WTC11 (cell line): Measurements from ENCODE around the gene GJB2. TPM values are rescaled to one million over a fixed set of nuclear protein-coding genes. Genes with fewer than 3 reads are reported as not detected.

ENCODE experiments used
- ATAC-seq: fragments of 200-7000 bp; cut with Tn5 transposase; 2 replicates; pipeline ENCODE4 v1.10.0; 2021; ENCODE audit warnings: mild to moderate bottlenecking, moderate library complexity
- CTCF ChIA-PET: fragments of 300-600 bp; sonication (Branson Sonifier 250); formaldehyde crosslinking; loops from one replicate; lab custom pipeline; 2021; ENCODE audit warnings: antibody characterized with exemption; lab: Charles Lee
- POLR2A ChIA-PET: fragments of 350-600 bp; sonication (Branson Sonifier 250); formaldehyde crosslinking; loops from one replicate; lab custom pipeline; 2021; ENCODE audit warnings: antibody characterized with exemption; lab: Charles Lee
- DNase-seq: peaks from one replicate; pipeline ENCODE4 v3.0.0; 2021; ENCODE audit warnings: low spot score
- H3K27ac Mint-ChIP-seq: 2 replicates; pipeline ENCODE4 v1.8.0; 2021; ENCODE audit warnings: mixed read lengths
- H3K27me3 Mint-ChIP-seq: 2 replicates; pipeline ENCODE4 v1.8.0; 2021; ENCODE audit warnings: low read depth, mild to moderate bottlenecking, moderate library complexity, mixed read lengths
- H3K36me3 Mint-ChIP-seq: 2 replicates; pipeline ENCODE4 v1.8.0; 2021; ENCODE audit warnings: mixed read lengths
- H3K4me1 Mint-ChIP-seq: 2 replicates; pipeline ENCODE4 v1.8.0; 2022; ENCODE audit warnings: mixed read lengths
- H3K4me3 Mint-ChIP-seq: 2 replicates; pipeline ENCODE4 v1.8.0; 2021; ENCODE audit warnings: mild to moderate bottlenecking, moderate library complexity, mixed read lengths
- H3K9me3 Mint-ChIP-seq: 2 replicates; pipeline ENCODE4 v1.8.0; 2021; ENCODE audit warnings: mixed read lengths
- ATF6 ChIP-seq: sonication (generic); formaldehyde crosslinking; IDR thresholded peaks from 2 replicates; pipeline ENCODE4 v1.8.1; 2023; ENCODE audit warnings: mild to moderate bottlenecking, missing genetic modification reagents
- CTCF ChIP-seq: fragments of 200-600 bp; IDR thresholded peaks from 2 replicates; pipeline ENCODE4 v1.8.0; 2022; ENCODE audit warnings: antibody characterized with exemption
- FOXJ3 ChIP-seq: sonication (generic); formaldehyde crosslinking; IDR thresholded peaks from 2 replicates; pipeline ENCODE4 v1.9.0; 2021; ENCODE audit warnings: missing genetic modification reagents, mild to moderate bottlenecking, borderline replicate concordance
- FOXK1 ChIP-seq: sonication (generic); formaldehyde crosslinking; IDR thresholded peaks from 2 replicates; pipeline ENCODE4 v1.8.0; 2022; ENCODE audit warnings: mild to moderate bottlenecking, moderate library complexity, missing genetic modification reagents
- IRF2 ChIP-seq: sonication (generic); formaldehyde crosslinking; IDR thresholded peaks from 2 replicates; pipeline ENCODE4 v1.8.0; 2022; ENCODE audit warnings: low read depth, missing genetic modification reagents, borderline replicate concordance
- JAZF1 ChIP-seq: fragments of 250-450 bp; sonication (Bioruptor Pico); IDR thresholded peaks from 2 replicates; pipeline ENCODE4 v1.9.0; 2021; ENCODE audit warnings: moderate library complexity, mild to moderate bottlenecking, inconsistent platforms
- MYBL2 ChIP-seq: sonication (generic); formaldehyde crosslinking; IDR thresholded peaks from 2 replicates; pipeline ENCODE4 v1.8.1; 2023; ENCODE audit warnings: mild to moderate bottlenecking, moderate library complexity, missing genetic modification reagents
- NFYB ChIP-seq: sonication (generic); formaldehyde crosslinking; conservative IDR thresholded peaks from 2 replicates; pipeline ENCODE4 v1.8.0; 2022; ENCODE audit warnings: low read depth, missing genetic modification reagents
- PREB ChIP-seq: sonication (generic); formaldehyde crosslinking; IDR thresholded peaks from 2 replicates; pipeline ENCODE4 v1.8.1; 2022; ENCODE audit warnings: mild to moderate bottlenecking, missing genetic modification reagents, moderate library complexity, borderline replicate concordance
- RORB ChIP-seq: fragments of 250-450 bp; sonication (Bioruptor Pico); IDR thresholded peaks from 2 replicates; pipeline ENCODE4 v1.9.0; 2021; ENCODE audit warnings: mild to moderate bottlenecking
- SMAD3 ChIP-seq: sonication (generic); formaldehyde crosslinking; IDR thresholded peaks from 2 replicates; pipeline ENCODE4 v1.8.0; 2022; ENCODE audit warnings: missing genetic modification reagents, mild to moderate bottlenecking, borderline replicate concordance
- SP1 ChIP-seq: sonication (generic); formaldehyde crosslinking; conservative IDR thresholded peaks from 2 replicates; pipeline ENCODE4 v1.8.1; 2022; ENCODE audit warnings: missing genetic modification reagents
- TEAD1 ChIP-seq: sonication (generic); formaldehyde crosslinking; IDR thresholded peaks from 2 replicates; pipeline ENCODE4 v1.8.0; 2022; ENCODE audit warnings: mild to moderate bottlenecking, missing genetic modification reagents
- ZMAT4 ChIP-seq: fragments of 250-450 bp; sonication (Bioruptor Pico); IDR thresholded peaks from 2 replicates; pipeline ENCODE4 v1.9.0; 2021; ENCODE audit warnings: mild to moderate bottlenecking
- ZNF396 ChIP-seq: fragments of 250-450 bp; sonication (Bioruptor Pico); IDR thresholded peaks from 2 replicates; pipeline ENCODE4 v1.8.0; 2021; ENCODE audit warnings: mild to moderate bottlenecking, moderate library complexity, borderline replicate concordance
- ZNF425 ChIP-seq: fragments of 250-450 bp; sonication (Bioruptor Pico); conservative IDR thresholded peaks from 2 replicates; pipeline ENCODE4 v1.9.0; 2021; ENCODE audit warnings: mild to moderate bottlenecking
- total RNA-seq: library from RNA; stranded (reverse); gene quantifications from 3 replicates; pipeline ENCODE4 v1.2.3, GENCODE V29; 2021
- TF ChIP-seq, protein P1 (sequence below): fragments of 250-450 bp; sonication (Bioruptor Pico); IDR thresholded peaks from 2 replicates; pipeline ENCODE4 v2.1.2; 2022; ENCODE audit warnings: mild to moderate bottlenecking, moderate library complexity
- TF ChIP-seq, protein P2 (sequence below): sonication (generic); formaldehyde crosslinking; IDR thresholded peaks from 2 replicates; pipeline ENCODE4 v1.8.1; 2022; ENCODE audit warnings: mild to moderate bottlenecking, moderate library complexity, missing genetic modification reagents
- TF ChIP-seq, protein P3 (sequence below): fragments of 250-450 bp; sonication (Bioruptor Pico); IDR thresholded peaks from 2 replicates; pipeline ENCODE4 v1.9.0; 2021; ENCODE audit warnings: mild to moderate bottlenecking

The GJB2 gene
- total RNA-seq, 1 experiment from 2014 or later = 0.11 TPM

GRCh38 chr13:20144141-20144850 is 48.4 kb downstream of the GJB2 start:
- DNase-seq = no peak
- no peak for ATAC-seq
- Mint-ChIP-seq H3K27me3 (peaks cover 17% of the 10 kb centered on the region), H3K4me1 (peaks cover 19% of the 10 kb centered on the region), H3K36me3 (no peaks in the 10 kb centered on the region), H3K4me3 (no peak overlapping the region), H3K27ac (no peak overlapping the region), H3K9me3 (no peaks in the 10 kb centered on the region)
- CTCF ChIA-PET = interaction anchor here (1.2 to 4.2 kb wide), 2 partner anchors 16 to 53 kb away, joined by 5 to 23 read pairs; no protein-coding TSS in a partner anchor
- POLR2A ChIA-PET = no interaction called here
- TF ChIP-seq PREB (no peak), FOXK1 (no peak), ATF6 (CRISPR knock-in tag) (no peak), IRF2 (CRISPR knock-in tag) (no peak), ZMAT4 (no peak), MYBL2 (no peak), CTCF (no peak), NFYB (CRISPR knock-in tag) (no peak), FOXJ3 (CRISPR knock-in tag) (no peak), TEAD1 (CRISPR knock-in tag) (no peak)
- TF ChIP-seq, protein P1, sequence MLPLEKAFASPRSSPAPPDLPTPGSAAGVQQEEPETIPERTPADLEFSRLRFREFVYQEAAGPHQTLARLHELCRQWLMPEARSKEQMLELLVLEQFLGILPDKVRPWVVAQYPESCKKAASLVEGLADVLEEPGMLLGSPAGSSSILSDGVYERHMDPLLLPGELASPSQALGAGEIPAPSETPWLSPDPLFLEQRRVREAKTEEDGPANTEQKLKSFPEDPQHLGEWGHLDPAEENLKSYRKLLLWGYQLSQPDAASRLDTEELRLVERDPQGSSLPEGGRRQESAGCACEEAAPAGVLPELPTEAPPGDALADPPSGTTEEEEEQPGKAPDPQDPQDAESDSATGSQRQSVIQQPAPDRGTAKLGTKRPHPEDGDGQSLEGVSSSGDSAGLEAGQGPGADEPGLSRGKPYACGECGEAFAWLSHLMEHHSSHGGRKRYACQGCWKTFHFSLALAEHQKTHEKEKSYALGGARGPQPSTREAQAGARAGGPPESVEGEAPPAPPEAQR (CRISPR knock-in tag) = no peak
- TF ChIP-seq, protein P2, sequence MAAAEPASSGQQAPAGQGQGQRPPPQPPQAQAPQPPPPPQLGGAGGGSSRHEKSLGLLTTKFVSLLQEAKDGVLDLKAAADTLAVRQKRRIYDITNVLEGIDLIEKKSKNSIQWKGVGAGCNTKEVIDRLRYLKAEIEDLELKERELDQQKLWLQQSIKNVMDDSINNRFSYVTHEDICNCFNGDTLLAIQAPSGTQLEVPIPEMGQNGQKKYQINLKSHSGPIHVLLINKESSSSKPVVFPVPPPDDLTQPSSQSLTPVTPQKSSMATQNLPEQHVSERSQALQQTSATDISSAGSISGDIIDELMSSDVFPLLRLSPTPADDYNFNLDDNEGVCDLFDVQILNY (CRISPR knock-in tag) = no peak

- no peak for ATAC-seq
- ChIA-PET CTCF (interaction anchor here (1.0 to 4.2 kb wide), 3 partner anchors 14 to 54 kb away, joined by 3 to 23 read pairs (median 5); no protein-coding TSS in a partner anchor), POLR2A (no interaction called here)
- Mint-ChIP-seq H3K36me3 (no peaks in the 10 kb centered on the region), H3K27me3 (peaks cover 18% of the 10 kb centered on the region), H3K4me1 (peaks cover 19% of the 10 kb centered on the region), H3K27ac (no peak overlapping the region), H3K4me3 (no peak overlapping the region), H3K9me3 (no peaks in the 10 kb centered on the region)
- DNase-seq = no peak
- TF ChIP-seq, protein P3, sequence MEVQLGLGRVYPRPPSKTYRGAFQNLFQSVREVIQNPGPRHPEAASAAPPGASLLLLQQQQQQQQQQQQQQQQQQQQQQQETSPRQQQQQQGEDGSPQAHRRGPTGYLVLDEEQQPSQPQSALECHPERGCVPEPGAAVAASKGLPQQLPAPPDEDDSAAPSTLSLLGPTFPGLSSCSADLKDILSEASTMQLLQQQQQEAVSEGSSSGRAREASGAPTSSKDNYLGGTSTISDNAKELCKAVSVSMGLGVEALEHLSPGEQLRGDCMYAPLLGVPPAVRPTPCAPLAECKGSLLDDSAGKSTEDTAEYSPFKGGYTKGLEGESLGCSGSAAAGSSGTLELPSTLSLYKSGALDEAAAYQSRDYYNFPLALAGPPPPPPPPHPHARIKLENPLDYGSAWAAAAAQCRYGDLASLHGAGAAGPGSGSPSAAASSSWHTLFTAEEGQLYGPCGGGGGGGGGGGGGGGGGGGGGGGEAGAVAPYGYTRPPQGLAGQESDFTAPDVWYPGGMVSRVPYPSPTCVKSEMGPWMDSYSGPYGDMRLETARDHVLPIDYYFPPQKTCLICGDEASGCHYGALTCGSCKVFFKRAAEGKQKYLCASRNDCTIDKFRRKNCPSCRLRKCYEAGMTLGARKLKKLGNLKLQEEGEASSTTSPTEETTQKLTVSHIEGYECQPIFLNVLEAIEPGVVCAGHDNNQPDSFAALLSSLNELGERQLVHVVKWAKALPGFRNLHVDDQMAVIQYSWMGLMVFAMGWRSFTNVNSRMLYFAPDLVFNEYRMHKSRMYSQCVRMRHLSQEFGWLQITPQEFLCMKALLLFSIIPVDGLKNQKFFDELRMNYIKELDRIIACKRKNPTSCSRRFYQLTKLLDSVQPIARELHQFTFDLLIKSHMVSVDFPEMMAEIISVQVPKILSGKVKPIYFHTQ (CRISPR knock-in tag) = no peak
- TF ChIP-seq ZNF425 (CRISPR knock-in tag) = no peak
- no peak for TF ChIP-seq SMAD3
- TF ChIP-seq, protein P1 (CRISPR knock-in tag) = no peak
- no peak for TF ChIP-seq RORB (CRISPR knock-in tag)
- TF ChIP-seq SP1 (CRISPR knock-in tag) = no peak
- no peak for TF ChIP-seq JAZF1
- TF ChIP-seq ZNF396 (CRISPR knock-in tag) = no peak
These were observed 49.7 kb downstream of the GJB2 start for GRCh38 chr13:20142927-20143480.
